Gastroesophageal sphincter (tissue), 4 donors: ENCODE data around the gene ANKRD27. TPM values are rescaled to one million over a fixed set of nuclear protein-coding genes. Genes with fewer than 3 reads are reported as not detected.

Experiments used
- ATAC-seq: fragments of 150-250 bp; one replicate; pipeline ENCODE4 v1.9.1; 2016; ENCODE audit warnings: mild to moderate bottlenecking, moderate library complexity
- H3K27ac ChIP-seq, 4 donors: fragments of 200-600 bp; sonication (generic) in 3 of 4; 1 replicate in 3 of 4; 2 replicates in 1 of 4; pipeline ENCODE4 v1.5.1; 2016 to 2019
- H3K27me3 ChIP-seq: fragments of 200-600 bp; sonication (generic); one replicate; pipeline ENCODE4 v1.5.1; 2019
- H3K36me3 ChIP-seq, 2 donors: fragments of 200-600 bp; sonication (generic); one replicate each; pipeline ENCODE4 v1.5.1; 2019; ENCODE audit warnings: control low read depth in 1 of 2
- H3K4me1 ChIP-seq, 3 donors: fragments of 200-600 bp; sonication (generic); 1 replicate in 2 of 3; 2 replicates in 1 of 3; pipeline ENCODE4 v1.5.1; 2016 to 2019; ENCODE audit warnings: control low read depth in 2 of 3
- H3K4me3 ChIP-seq, 2 donors: fragments of 200-600 bp; sonication (generic); one replicate each; pipeline ENCODE4 v1.5.1; 2019; ENCODE audit warnings: mild to moderate bottlenecking in 1 of 2, moderate library complexity in 1 of 2
- H3K9me3 ChIP-seq, 3 donors: fragments of 200-600 bp; sonication (generic); one replicate each; pipeline ENCODE4 v1.5.1; 2017 to 2019; ENCODE audit warnings: control low read depth in 2 of 3
- EP300 ChIP-seq: sonication (generic); formaldehyde crosslinking; IDR thresholded peaks from one replicate; pipeline ENCODE4 v1.6.1; 2017; ENCODE audit warnings: antibody characterized with exemption, mild to moderate bottlenecking
- POLR2A ChIP-seq, 2 donors: fragments of 450-650 bp; IDR thresholded peaks; one replicate each; pipeline ENCODE4 v1.6.1; 2017; ENCODE audit warnings: antibody characterized with exemption in 2 of 2, mild to moderate bottlenecking in 2 of 2, moderate library complexity in 1 of 2
- POLR2AphosphoS5 ChIP-seq: sonication (generic); formaldehyde crosslinking; IDR thresholded peaks from one replicate; pipeline ENCODE4 v1.6.1; 2017; ENCODE audit warnings: antibody characterized with exemption
- WGBS, 2 donors: methylation state at CpG; one replicate each; pipeline ENCODE4 v1.1.5; 2018; ENCODE audit warnings: low coverage in 1 of 2; 5-methylcytosine and 5-hydroxymethylcytosine counted together
- total RNA-seq, 4 donors: library from RNA; depleted of rRNA; stranded (reverse); fragments of >200 nt; gene quantifications; one replicate each; pipeline ENCODE4 v1.1.0, GENCODE V29; 2016
- TF ChIP-seq, protein P1 (sequence below), 4 experiments: fragments of 200-600 bp in 2 of 4; fragments of 450-650 bp in 2 of 4; sonication (generic) in 1 of 4; IDR thresholded peaks; one replicate each; pipeline ENCODE4 v1.5.1; 2017 to 2019; ENCODE audit warnings: antibody characterized with exemption in 4 of 4, mild to moderate bottlenecking in 2 of 4, moderate library complexity in 2 of 4

ANKRD27 gene
- total RNA-seq, 4 donors from 2014 or later: 43.5 to 63.3 (median 52.6) TPM

DNA sequence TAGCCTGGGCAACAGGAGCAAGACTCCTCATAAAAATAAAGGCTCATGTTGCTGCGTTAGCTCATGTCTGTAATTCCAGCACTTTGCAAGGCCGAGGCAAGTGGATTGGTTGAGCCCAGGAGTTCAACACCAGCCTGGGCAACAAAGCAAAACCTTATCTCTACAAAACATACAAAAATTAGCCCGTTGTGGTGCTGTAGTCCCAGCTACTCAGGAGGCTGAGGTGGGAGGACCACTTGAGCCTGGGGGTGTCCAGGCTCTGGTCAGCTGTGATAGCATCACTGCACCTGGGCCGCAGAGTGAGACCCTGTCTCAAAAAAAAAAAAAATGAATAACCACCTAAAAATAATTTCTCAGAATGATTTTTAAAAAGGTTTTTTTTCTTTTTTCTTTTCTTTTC is 12.7 kb upstream of the ANKRD27 start:
- ATAC-seq: no peak
- no peak overlapping the region for H3K27ac ChIP-seq
- H3K4me1 ChIP-seq: peaks cover 0 to 21% (median 2%) of the 10 kb centered on the region in 3 donors
- no peaks in the 10 kb centered on the region for H3K9me3 ChIP-seq
- TF ChIP-seq, protein P1, sequence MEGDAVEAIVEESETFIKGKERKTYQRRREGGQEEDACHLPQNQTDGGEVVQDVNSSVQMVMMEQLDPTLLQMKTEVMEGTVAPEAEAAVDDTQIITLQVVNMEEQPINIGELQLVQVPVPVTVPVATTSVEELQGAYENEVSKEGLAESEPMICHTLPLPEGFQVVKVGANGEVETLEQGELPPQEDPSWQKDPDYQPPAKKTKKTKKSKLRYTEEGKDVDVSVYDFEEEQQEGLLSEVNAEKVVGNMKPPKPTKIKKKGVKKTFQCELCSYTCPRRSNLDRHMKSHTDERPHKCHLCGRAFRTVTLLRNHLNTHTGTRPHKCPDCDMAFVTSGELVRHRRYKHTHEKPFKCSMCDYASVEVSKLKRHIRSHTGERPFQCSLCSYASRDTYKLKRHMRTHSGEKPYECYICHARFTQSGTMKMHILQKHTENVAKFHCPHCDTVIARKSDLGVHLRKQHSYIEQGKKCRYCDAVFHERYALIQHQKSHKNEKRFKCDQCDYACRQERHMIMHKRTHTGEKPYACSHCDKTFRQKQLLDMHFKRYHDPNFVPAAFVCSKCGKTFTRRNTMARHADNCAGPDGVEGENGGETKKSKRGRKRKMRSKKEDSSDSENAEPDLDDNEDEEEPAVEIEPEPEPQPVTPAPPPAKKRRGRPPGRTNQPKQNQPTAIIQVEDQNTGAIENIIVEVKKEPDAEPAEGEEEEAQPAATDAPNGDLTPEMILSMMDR (IDR thresholded peaks at IDR 0.05): no peak
- TF ChIP-seq POLR2A (IDR thresholded peaks at IDR 0.05): no peak
- no peak for TF ChIP-seq POLR2AphosphoS5
- TF ChIP-seq EP300: no peak
- H3K4me3 ChIP-seq: no peak overlapping the region
- no peaks in the 10 kb centered on the region for H3K27me3 ChIP-seq
- 60 to 92% methylated on average over 2 to 3 of the region's 4 CpGs for WGBS, 2 donors
- H3K36me3 ChIP-seq: no peaks in the 10 kb centered on the region

- ATAC-seq: no peak
- WGBS, 2 donors: 67 to 85% methylated on average over 3 to 5 of the region's 6 CpGs
Measured at GRCh38 chr19:32686847-32687475, 12.0 kb upstream of the ANKRD27 start.

GRCh38 chr19:32682317-32682716 is 7.3 kb upstream of the ANKRD27 start:
- no peaks in the 10 kb centered on the region for H3K9me3 ChIP-seq
- 83 to 92% methylated on average over 4 of the region's 4 CpGs for WGBS, 2 donors
- H3K27me3 ChIP-seq: peaks cover 6% of the 10 kb centered on the region
- H3K4me1 ChIP-seq: peaks cover 0 to 11% (median 0%) of the 10 kb centered on the region in 3 donors
- TF ChIP-seq EP300: no peak
- TF ChIP-seq POLR2AphosphoS5: no peak
- no peak for TF ChIP-seq POLR2A (IDR thresholded peaks at IDR 0.05)
- TF ChIP-seq, protein P1 (IDR thresholded peaks at IDR 0.05): no peak
- H3K4me3 ChIP-seq: no peak overlapping the region
- no peak for ATAC-seq
- H3K27ac ChIP-seq: no peak overlapping the region
- H3K36me3 ChIP-seq: no peaks in the 10 kb centered on the region

More at GRCh38 chr19:32686847-32687475, 12.0 kb upstream of the ANKRD27 start:
- Histone ChIP-seq H3K36me3 (no peaks in the 10 kb centered on the region), H3K9me3 (no peaks in the 10 kb centered on the region), H3K4me1 (peaks cover 0 to 17% (median 2%) of the 10 kb centered on the region in 3 donors), H3K27ac (no peak overlapping the region), H3K4me3 (no peak overlapping the region), H3K27me3 (no peaks in the 10 kb centered on the region)
- TF ChIP-seq, protein P1 (IDR thresholded peaks at IDR 0.05): no peak
- TF ChIP-seq POLR2A (IDR thresholded peaks at IDR 0.05): no peak
- TF ChIP-seq EP300: no peak
- no peak for TF ChIP-seq POLR2AphosphoS5

DNA sequence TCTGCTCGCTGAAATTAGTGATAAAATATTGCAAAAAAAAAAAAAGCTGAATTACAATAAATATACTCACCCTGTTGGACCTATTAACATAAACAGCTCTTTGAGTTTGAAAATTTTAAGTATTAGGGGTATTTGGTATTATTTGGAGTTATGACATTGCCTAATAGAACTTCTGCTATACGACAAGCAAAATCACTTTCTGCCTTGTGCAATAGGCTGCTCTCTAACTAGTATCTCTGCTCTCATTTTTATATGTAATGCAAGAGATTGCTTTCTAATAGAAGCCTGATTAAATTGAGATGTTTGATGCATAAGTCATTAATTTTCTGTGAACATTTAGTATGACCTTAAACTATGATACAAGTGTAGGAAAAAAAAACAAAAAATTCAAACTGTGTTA is 6.0 kb upstream of the ANKRD27 start:
- Histone ChIP-seq H3K4me1 (peaks cover 0 to 24% (median 0%) of the 10 kb centered on the region in 3 donors), H3K4me3 (no peak overlapping the region), H3K36me3 (no peaks in the 10 kb centered on the region), H3K27me3 (peaks cover 20% of the 10 kb centered on the region), H3K9me3 (no peaks in the 10 kb centered on the region), H3K27ac (no peak overlapping the region)
- TF ChIP-seq POLR2AphosphoS5: no peak
- TF ChIP-seq, protein P1 (IDR thresholded peaks at IDR 0.05): no peak
- no peak for TF ChIP-seq EP300
- no peak for TF ChIP-seq POLR2A (IDR thresholded peaks at IDR 0.05)
- WGBS, 2 donors: 73 to 76% methylated on average over 2 of the region's 2 CpGs
- ATAC-seq: no peak

GRCh38 chr19:32677657-32678056 is 2.7 kb upstream of the ANKRD27 start:
- no peak for ATAC-seq
- 42 to 60% methylated on average over 1 to 2 of the region's 9 CpGs for WGBS, 2 donors
- TF ChIP-seq, protein P1 (IDR thresholded peaks at IDR 0.05): peak in 1 of 4 experiments; percentile 28
- TF ChIP-seq POLR2A (IDR thresholded peaks at IDR 0.05) (no peak), POLR2AphosphoS5 (peak; percentile 63), EP300 (no peak)
- no peaks in the 10 kb centered on the region for H3K36me3 ChIP-seq
- H3K4me3 ChIP-seq: no peak overlapping the region
- peaks cover 0 to 51% (median 9%) of the 10 kb centered on the region in 3 donors for H3K4me1 ChIP-seq
- H3K9me3 ChIP-seq: no peaks in the 10 kb centered on the region
- peaks cover 22% of the 10 kb centered on the region for H3K27me3 ChIP-seq
- H3K27ac ChIP-seq: peak overlapping the region; percentile 12 to 92 (median 90)
